D721Med (cell line): ENCODE measurements around the gene TAX1BP1.
A peak's percentile ranks its signal among the peaks of the same experiment; 100 is the strongest.

Experiments used
- DNase-seq: peaks from one replicate; pipeline ENCODE4 v3.0.0; 2011; ENCODE audit warnings: low spot score; ENCODE audit not compliant: insufficient read length
- FAIRE-seq: peaks from 2 replicates; lab custom pipeline; 2011; peaks lifted over from hg19 to GRCh38; lab: Jason Lieb, UNC
- TF ChIP-seq, protein P1 (sequence below): IDR thresholded peaks from 2 replicates; pipeline ENCODE4 v1.5.1; 2012; ENCODE audit warnings: mild to moderate bottlenecking, control low read depth; ENCODE audit not compliant: insufficient read depth; ENCODE audit errors: missing control alignments

Gene TAX1BP1

DNA sequence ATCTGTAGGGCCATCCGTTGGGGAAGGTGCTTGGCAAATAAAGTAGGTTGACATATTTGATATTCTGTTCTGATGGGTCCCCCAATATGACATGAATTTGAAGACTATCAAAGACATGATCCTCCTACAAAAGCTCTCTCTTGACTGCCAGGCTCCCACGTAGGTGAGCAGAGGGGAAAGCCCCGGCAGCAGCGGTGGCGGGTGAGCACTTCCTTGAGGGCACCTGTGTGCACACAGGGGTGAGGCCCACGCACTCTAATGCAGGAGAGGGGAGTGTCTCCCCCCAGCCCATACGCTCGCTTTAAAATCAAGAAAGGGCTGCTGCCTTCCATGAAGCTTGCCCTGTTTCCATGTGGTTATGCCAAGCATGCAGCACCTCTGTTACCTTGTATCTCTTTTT lies 100.4 kb downstream of the TAX1BP1 start:
- DNase-seq = no peak
- TF ChIP-seq, protein P1, sequence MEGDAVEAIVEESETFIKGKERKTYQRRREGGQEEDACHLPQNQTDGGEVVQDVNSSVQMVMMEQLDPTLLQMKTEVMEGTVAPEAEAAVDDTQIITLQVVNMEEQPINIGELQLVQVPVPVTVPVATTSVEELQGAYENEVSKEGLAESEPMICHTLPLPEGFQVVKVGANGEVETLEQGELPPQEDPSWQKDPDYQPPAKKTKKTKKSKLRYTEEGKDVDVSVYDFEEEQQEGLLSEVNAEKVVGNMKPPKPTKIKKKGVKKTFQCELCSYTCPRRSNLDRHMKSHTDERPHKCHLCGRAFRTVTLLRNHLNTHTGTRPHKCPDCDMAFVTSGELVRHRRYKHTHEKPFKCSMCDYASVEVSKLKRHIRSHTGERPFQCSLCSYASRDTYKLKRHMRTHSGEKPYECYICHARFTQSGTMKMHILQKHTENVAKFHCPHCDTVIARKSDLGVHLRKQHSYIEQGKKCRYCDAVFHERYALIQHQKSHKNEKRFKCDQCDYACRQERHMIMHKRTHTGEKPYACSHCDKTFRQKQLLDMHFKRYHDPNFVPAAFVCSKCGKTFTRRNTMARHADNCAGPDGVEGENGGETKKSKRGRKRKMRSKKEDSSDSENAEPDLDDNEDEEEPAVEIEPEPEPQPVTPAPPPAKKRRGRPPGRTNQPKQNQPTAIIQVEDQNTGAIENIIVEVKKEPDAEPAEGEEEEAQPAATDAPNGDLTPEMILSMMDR = no peak
- FAIRE-seq = no peak

DNA sequence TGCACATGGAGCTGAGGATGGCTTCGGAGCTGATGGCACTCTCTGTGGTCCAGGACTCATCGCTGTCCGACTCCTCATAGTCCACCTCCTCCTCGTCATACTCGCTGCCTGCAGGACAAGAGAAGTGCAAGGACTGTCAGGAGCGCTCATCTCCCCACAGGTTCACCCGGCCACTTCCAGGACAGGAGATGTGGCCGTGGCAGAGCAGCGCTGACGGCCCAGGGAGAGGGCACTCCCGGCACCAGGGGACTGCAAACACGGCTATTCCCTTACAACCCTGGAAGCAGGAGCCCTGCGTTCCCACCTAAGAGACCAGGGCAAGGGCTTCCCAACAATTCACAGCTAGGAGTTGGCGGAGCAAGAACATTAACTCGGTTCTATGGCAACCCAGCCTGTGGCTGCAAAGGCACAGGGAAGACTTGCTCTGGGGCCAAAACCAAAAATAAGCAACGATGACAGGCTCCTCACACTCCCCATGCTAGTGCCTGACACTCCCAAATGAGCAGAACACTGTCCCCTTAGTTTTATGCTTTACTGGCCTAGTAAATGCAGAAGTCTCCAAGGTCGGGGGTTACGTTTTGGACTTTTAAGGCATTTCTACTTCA lies 100.9 kb downstream of the TAX1BP1 start:
- DNase-seq (no peak), FAIRE-seq (no peak)
- TF ChIP-seq, protein P1 = no peak

DNA sequence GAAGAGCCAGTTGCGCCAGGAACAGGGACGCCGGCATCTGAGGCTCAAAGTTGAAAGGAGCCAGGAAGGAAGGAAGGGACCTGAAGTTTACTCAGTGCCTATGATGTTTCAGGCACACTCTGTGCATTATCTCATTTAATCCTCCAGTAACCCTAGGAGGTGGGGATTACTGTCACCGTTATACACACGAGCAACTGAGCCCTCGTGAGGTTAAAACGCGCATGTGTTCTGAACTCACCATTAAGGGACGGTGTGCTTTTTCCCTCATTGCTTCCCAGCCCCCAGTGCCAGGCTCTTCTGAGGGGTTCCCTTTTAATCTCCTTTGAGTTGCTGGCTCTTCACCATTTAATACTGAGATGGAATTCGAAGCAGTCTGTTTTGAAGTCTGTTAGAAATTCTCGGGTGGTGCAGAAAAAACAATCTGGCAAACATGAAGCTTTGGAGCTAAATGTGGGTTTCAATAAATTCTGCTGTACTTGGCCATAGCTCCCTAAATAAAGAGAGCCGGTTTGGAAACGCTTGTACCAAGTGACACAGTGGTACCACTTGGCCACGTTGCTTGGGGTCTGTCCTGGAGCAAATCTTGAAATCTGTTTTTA lies 102.2 kb downstream of the TAX1BP1 start:
- TF ChIP-seq, protein P1 = peak; percentile 25
- DNase-seq (peak; percentile 70), FAIRE-seq (peak; percentile 90)

DNA sequence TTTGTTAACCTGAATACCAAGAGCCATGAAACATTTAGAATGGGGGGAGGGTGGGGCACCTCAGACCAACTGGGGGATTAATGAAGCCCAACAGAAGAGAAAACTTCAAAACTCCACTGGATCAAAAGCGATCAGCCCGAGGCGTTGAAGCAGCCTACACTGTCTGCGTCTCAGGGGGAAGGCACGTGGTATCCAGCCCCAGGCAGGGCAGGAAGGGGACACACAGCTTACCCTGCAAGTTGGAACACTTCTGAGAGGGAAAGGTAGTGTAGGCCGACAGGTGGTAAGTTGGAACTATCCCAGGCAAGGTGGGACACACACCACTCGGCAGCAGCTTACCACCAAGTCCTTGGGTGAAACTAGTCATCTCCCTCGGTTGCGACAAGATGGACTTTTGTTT lies 102.9 kb downstream of the TAX1BP1 start:
- no peak for DNase-seq
- TF ChIP-seq, protein P1 = no peak
- FAIRE-seq = no peak

DNA sequence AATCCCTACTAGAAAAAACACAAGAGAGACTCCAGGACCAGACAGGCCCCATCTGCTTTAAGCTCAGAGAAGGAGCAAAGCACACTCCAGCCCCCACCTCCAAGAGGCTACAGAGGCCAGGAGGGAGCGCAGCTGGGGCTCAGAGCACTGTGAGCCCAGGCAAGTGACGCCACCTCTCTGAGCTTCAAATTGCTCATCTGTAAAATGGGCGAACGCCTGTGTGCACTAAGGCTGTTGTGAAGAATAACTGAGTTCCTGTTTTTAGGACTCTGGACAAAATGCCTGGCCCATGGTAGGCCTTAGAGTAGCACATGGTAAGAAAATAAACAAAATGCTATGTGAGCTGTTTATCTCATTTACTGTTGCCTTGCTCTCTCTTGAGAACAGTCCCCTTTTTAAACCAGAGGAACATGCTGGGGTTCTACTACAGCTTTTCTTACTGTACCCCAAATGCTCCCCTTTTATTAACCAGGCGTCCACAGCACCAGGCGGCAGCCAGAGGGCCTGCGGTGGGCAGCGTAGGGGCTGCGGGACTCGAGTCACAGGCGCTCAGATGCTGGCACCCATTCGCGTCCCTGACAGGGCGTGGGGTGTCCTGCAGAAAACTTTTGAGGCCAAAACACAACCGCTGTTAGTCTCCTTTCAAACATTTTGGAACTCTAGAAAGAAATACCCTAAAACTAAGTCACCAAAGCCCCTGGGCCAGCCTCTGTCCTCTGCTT lies 103.8 kb downstream of the TAX1BP1 start:
- TF ChIP-seq, protein P1 = no peak
- DNase-seq (no peak), FAIRE-seq (no peak)

DNA sequence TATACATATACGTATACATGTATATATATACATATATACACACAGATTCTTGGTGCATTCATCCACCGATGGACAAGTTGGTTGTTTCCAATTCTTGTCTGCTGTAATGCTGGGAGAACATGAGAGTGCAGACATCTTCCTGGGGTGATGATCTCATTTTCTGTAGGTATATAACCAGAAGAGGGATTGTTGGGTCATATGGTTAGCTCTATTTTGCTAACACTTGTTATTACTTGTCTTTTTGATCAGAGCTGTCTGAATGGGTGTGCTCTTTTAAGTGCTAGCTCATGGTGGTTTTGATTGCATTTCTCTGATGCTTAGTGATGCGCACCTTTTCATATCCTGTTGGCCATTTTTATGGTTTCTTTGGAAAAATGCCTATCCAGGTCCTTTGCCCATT lies 106.4 kb downstream of the TAX1BP1 start:
- FAIRE-seq = no peak

More for the DNA sequence above, 106.4 kb downstream of the TAX1BP1 start:
- no peak for DNase-seq
- TF ChIP-seq, protein P1 = no peak
